H9 (cell line): ENCODE measurements around the gene ADAMTS6. TPM values are rescaled to one million over a fixed set of nuclear protein-coding genes. Genes with fewer than 3 reads are reported as not detected.

Source experiments
- DNase-seq: peaks from one replicate; pipeline ENCODE4 v3.0.0-alpha.2; 2017
- H2AFZ ChIP-seq: one replicate; pipeline ENCODE4 v1.6.1; 2013; ENCODE audit warnings: mild to moderate bottlenecking, low read length, control low read depth, moderate library complexity
- H2AK5ac ChIP-seq: 2 replicates; pipeline ENCODE4 v1.6.1; 2013; ENCODE audit warnings: low read length, control low read depth, mixed read lengths; ENCODE audit not compliant: insufficient read length
- H2BK120ac ChIP-seq: one replicate; pipeline ENCODE4 v1.6.1; 2013; ENCODE audit warnings: low read depth, mild to moderate bottlenecking, low read length, control low read depth, inconsistent platforms; ENCODE audit not compliant: poor library complexity, severe bottlenecking
- H2BK12ac ChIP-seq: 2 replicates; pipeline ENCODE4 v1.6.1; 2013; ENCODE audit warnings: low read length, control low read depth, mixed read lengths, low read depth; ENCODE audit not compliant: insufficient read length
- H2BK15ac ChIP-seq: 2 replicates; pipeline ENCODE4 v1.6.1; 2013; ENCODE audit warnings: low read depth, low read length, control low read depth
- H2BK20ac ChIP-seq: one replicate; pipeline ENCODE4 v1.6.1; 2013; ENCODE audit warnings: low read depth, mild to moderate bottlenecking, low read length, control low read depth, inconsistent platforms; ENCODE audit not compliant: poor library complexity, severe bottlenecking
- H2BK5ac ChIP-seq: 2 replicates; pipeline ENCODE4 v1.6.1; 2013; ENCODE audit warnings: low read length, control low read depth, mixed read lengths; ENCODE audit not compliant: insufficient read length
- H3K14ac ChIP-seq: 2 replicates; pipeline ENCODE4 v1.6.1; 2013; ENCODE audit warnings: low read length, control low read depth; ENCODE audit not compliant: insufficient read depth
- H3K18ac ChIP-seq: 2 replicates; pipeline ENCODE4 v1.6.1; 2013; ENCODE audit warnings: low read depth, mild to moderate bottlenecking, mixed read lengths, low read length, control low read depth; ENCODE audit not compliant: insufficient read length
- H3K23ac ChIP-seq: 2 replicates; pipeline ENCODE4 v1.6.1; 2013; ENCODE audit warnings: low read length, control low read depth, mixed read lengths, low read depth; ENCODE audit not compliant: insufficient read length
- H3K23me2 ChIP-seq: 2 replicates; pipeline ENCODE4 v1.6.1; 2013; ENCODE audit warnings: low read depth, mild to moderate bottlenecking, mixed read lengths, low read length, control low read depth; ENCODE audit not compliant: insufficient read length, poor library complexity, severe bottlenecking
- H3K27ac ChIP-seq: 2 replicates; pipeline ENCODE4 v1.5.1; 2013; ENCODE audit warnings: low read length, control low read depth, mixed read lengths, low read depth; ENCODE audit not compliant: insufficient read length
- H3K27me3 ChIP-seq: 2 replicates; pipeline ENCODE4 v1.6.1; 2013; ENCODE audit warnings: low read length, control low read depth, inconsistent platforms; ENCODE audit not compliant: insufficient read depth
- H3K4ac ChIP-seq: 2 replicates; pipeline ENCODE4 v1.6.1; 2013; ENCODE audit warnings: low read depth, mild to moderate bottlenecking, control low read depth, inconsistent platforms, low read length, moderate library complexity
- H3K4me1 ChIP-seq: 2 replicates; pipeline ENCODE4 v1.6.1; 2013; ENCODE audit warnings: low read length, control low read depth, inconsistent platforms; ENCODE audit not compliant: insufficient read depth
- H3K4me2 ChIP-seq: 2 replicates; pipeline ENCODE4 v1.6.1; 2013; ENCODE audit warnings: low read length, control low read depth, mixed read lengths; ENCODE audit not compliant: insufficient read length, insufficient read depth
- H3K56ac ChIP-seq: 2 replicates; pipeline ENCODE4 v1.6.1; 2013; ENCODE audit warnings: low read depth, mild to moderate bottlenecking, mixed read lengths, low read length, control low read depth; ENCODE audit not compliant: insufficient read length
- H3K79me1 ChIP-seq: 2 replicates; pipeline ENCODE4 v1.6.1; 2013; ENCODE audit warnings: low read depth, mild to moderate bottlenecking, moderate library complexity, low read length, control low read depth, inconsistent platforms; ENCODE audit not compliant: insufficient read depth, poor library complexity, severe bottlenecking
- H3K79me2 ChIP-seq: 2 replicates; pipeline ENCODE4 v1.6.1; 2013; ENCODE audit warnings: low read length, control low read depth, inconsistent platforms; ENCODE audit not compliant: insufficient read depth
- H3K9ac ChIP-seq: 2 replicates; pipeline ENCODE4 v1.6.1; 2013; ENCODE audit warnings: low read length, control low read depth, mixed read lengths; ENCODE audit not compliant: insufficient read length; ENCODE audit errors: extremely low read depth
- H3K9me3 ChIP-seq: one replicate; pipeline ENCODE4 v1.6.1; 2013; ENCODE audit warnings: low read depth, low read length, inconsistent platforms; ENCODE audit not compliant: control insufficient read depth
- H3T11ph ChIP-seq: one replicate; pipeline ENCODE4 v1.6.1; 2013; ENCODE audit warnings: mild to moderate bottlenecking, low read length, control low read depth, inconsistent platforms
- H4K20me1 ChIP-seq: one replicate; pipeline ENCODE4 v1.6.1; 2013; ENCODE audit not compliant: control insufficient read depth, insufficient read length, insufficient read depth
- H4K5ac ChIP-seq: 2 replicates; pipeline ENCODE4 v1.6.1; 2013; ENCODE audit warnings: low read depth, mild to moderate bottlenecking, mixed read lengths, low read length, control low read depth; ENCODE audit not compliant: insufficient read length
- H4K8ac ChIP-seq: replicated peaks from 2 replicates; pipeline ENCODE4 v1.6.1; 2013; ENCODE audit warnings: low read length, control low read depth, mixed read lengths, low read depth; ENCODE audit not compliant: insufficient read length
- H4K91ac ChIP-seq: 2 replicates; pipeline ENCODE4 v1.6.1; 2013; ENCODE audit warnings: low read depth, mild to moderate bottlenecking, moderate library complexity, mixed read lengths, low read length, control low read depth; ENCODE audit not compliant: insufficient read length
- H3K27ac Mint-ChIP-seq, 3 experiments: 2 replicates in 2 of 3; 3 replicates in 1 of 3; pipeline ENCODE4 v1.8.0; 2020 to 2021; ENCODE audit warnings: mixed read lengths in 3 of 3, mild to moderate bottlenecking in 1 of 3, moderate library complexity in 1 of 3
- H3K27me3 Mint-ChIP-seq: 2 replicates; pipeline ENCODE4 v1.8.0; 2021; ENCODE audit warnings: low read depth, mild to moderate bottlenecking, moderate library complexity, mixed read lengths
- H3K36me3 Mint-ChIP-seq, 3 experiments: 2 replicates in 2 of 3; 3 replicates in 1 of 3; pipeline ENCODE4 v1.8.0; 2020 to 2021; ENCODE audit warnings: low read depth in 3 of 3, mixed read lengths in 3 of 3; ENCODE audit not compliant: insufficient read depth in 1 of 3
- H3K4me1 Mint-ChIP-seq, 2 experiments: 2 replicates each; pipeline ENCODE4 v1.8.0; 2020; ENCODE audit warnings: mixed read lengths in 2 of 2
- H3K4me3 Mint-ChIP-seq, 2 experiments: 2 replicates in 1 of 2; 3 replicates in 1 of 2; pipeline ENCODE4 v1.8.0; 2020 to 2021; ENCODE audit warnings: mild to moderate bottlenecking in 2 of 2, mixed read lengths in 2 of 2, moderate library complexity in 1 of 2
- H3K9me3 Mint-ChIP-seq, 2 experiments: 2 replicates in 1 of 2; 3 replicates in 1 of 2; pipeline ENCODE4 v1.8.0; 2020; ENCODE audit warnings: mild to moderate bottlenecking in 2 of 2, mixed read lengths in 2 of 2, moderate library complexity in 1 of 2
- WGBS: extraction: QIAGEN DNeasy Blood & Tissue Kit; methylation state at CpG from one replicate; pipeline ENCODE4 v1.1.7; 2013; ENCODE audit warnings: missing lambda C conversion rate, low lambda C conversion rate, mixed read lengths; ENCODE audit not compliant: insufficient read length; ENCODE audit errors: extremely low coverage; 5-methylcytosine and 5-hydroxymethylcytosine counted together
- total RNA-seq: library from RNA; stranded (reverse); gene quantifications from 2 replicates; pipeline ENCODE4 v1.2.1, GENCODE V29; 2021
- TF ChIP-seq, protein P1 (sequence below): fragments of 200-600 bp; sonication (generic); conservative IDR thresholded peaks from 3 replicates; pipeline ENCODE4 v1.8.0; 2021; ENCODE audit warnings: antibody characterized with exemption, mild to moderate bottlenecking

The ADAMTS6 gene
- total RNA-seq, 1 experiment from 2014 or later = 0.33 TPM

- H3K9ac ChIP-seq = no peak overlapping the region
- no peak overlapping the region for H4K8ac ChIP-seq
- no peak overlapping the region for H2AK5ac ChIP-seq
- no peak overlapping the region for H4K5ac ChIP-seq
- H4K91ac ChIP-seq = no peak overlapping the region
- Mint-ChIP-seq H3K27me3 (no peaks in the 10 kb centered on the region), H3K4me3 (no peak overlapping the region), H3K4me1 (no peaks in the 10 kb centered on the region), H3K9me3 (no peaks in the 10 kb centered on the region), H3K27ac (no peak overlapping the region), H3K36me3 (no peaks in the 10 kb centered on the region)
- H2BK15ac ChIP-seq = no peak overlapping the region
- H3K4me2 ChIP-seq = no peak overlapping the region
- no peak overlapping the region for H3K14ac ChIP-seq
- no peak overlapping the region for H3K4ac ChIP-seq
- H2BK5ac ChIP-seq = no peak overlapping the region
- H3K56ac ChIP-seq = no peak overlapping the region
- H3K4me1 ChIP-seq = no peaks in the 10 kb centered on the region
- H3K27ac ChIP-seq = no peak overlapping the region
- no peaks in the 10 kb centered on the region for H3K27me3 ChIP-seq
- no peak overlapping the region for H2BK120ac ChIP-seq
- TF ChIP-seq, protein P1, sequence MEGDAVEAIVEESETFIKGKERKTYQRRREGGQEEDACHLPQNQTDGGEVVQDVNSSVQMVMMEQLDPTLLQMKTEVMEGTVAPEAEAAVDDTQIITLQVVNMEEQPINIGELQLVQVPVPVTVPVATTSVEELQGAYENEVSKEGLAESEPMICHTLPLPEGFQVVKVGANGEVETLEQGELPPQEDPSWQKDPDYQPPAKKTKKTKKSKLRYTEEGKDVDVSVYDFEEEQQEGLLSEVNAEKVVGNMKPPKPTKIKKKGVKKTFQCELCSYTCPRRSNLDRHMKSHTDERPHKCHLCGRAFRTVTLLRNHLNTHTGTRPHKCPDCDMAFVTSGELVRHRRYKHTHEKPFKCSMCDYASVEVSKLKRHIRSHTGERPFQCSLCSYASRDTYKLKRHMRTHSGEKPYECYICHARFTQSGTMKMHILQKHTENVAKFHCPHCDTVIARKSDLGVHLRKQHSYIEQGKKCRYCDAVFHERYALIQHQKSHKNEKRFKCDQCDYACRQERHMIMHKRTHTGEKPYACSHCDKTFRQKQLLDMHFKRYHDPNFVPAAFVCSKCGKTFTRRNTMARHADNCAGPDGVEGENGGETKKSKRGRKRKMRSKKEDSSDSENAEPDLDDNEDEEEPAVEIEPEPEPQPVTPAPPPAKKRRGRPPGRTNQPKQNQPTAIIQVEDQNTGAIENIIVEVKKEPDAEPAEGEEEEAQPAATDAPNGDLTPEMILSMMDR = no peak
- H4K20me1 ChIP-seq = no peaks in the 10 kb centered on the region
- H2AFZ ChIP-seq = no peak overlapping the region
- no peaks in the 10 kb centered on the region for H3K23me2 ChIP-seq
- H3T11ph ChIP-seq = no peak overlapping the region
- no CpG with 5 or more reads among the region's 3 CpGs for WGBS
- H3K23ac ChIP-seq = no peak overlapping the region
- H3K9me3 ChIP-seq = no peaks in the 10 kb centered on the region
- no peaks in the 10 kb centered on the region for H3K79me2 ChIP-seq
- H3K18ac ChIP-seq = no peak overlapping the region
- no peaks in the 10 kb centered on the region for H3K79me1 ChIP-seq
- no peak overlapping the region for H2BK12ac ChIP-seq
- no peak overlapping the region for H2BK20ac ChIP-seq
- DNase-seq = no peak
Observed at GRCh38 chr5:65474130-65474711, 7.5 kb downstream of the ADAMTS6 start.
